DLD1 (cell line): ENCODE measurements around the gene EHD3.

Experiments
- in situ Hi-C: cut with HindIII; loops from 2 replicates; pipeline ENCODE4 v1.10.0; 2017; ENCODE audit warnings: low sequenced_read_pairs

The EHD3 gene

GRCh38 chr2:31233741-31234682 lies at the start of gene EHD3:
EHD3 (plus strand) TSS chr2:31234152; CDS start chr2:31234622, 470 bp downstream.
- in situ Hi-C loops, result no loop called here

- in situ Hi-C loops, result no loop called here
Observed at GRCh38 chr2:31187166-31187565, 46.8 kb upstream of the EHD3 start.

- in situ Hi-C loops, result no loop called here
Observed at GRCh38 chr2:31188131-31188530, 45.8 kb upstream of the EHD3 start.

- in situ Hi-C loops, result no loop called here
Observed at GRCh38 chr2:31189141-31189540, 44.8 kb upstream of the EHD3 start.

GRCh38 chr2:31190188-31190587 lies 43.8 kb upstream of the EHD3 start:
- in situ Hi-C loops, result no loop called here

GRCh38 chr2:31191931-31192330 lies 42.0 kb upstream of the EHD3 start:
- in situ Hi-C loops, result no loop called here

- in situ Hi-C loops, result no loop called here
Observed at GRCh38 chr2:31192396-31192795, 41.6 kb upstream of the EHD3 start.

GRCh38 chr2:31192851-31193392 lies 41.0 kb upstream of the EHD3 start:
- in situ Hi-C loops, result no loop called here

- in situ Hi-C loops, result no loop called here
Observed at GRCh38 chr2:31193806-31194205, 40.1 kb upstream of the EHD3 start.

- in situ Hi-C loops, result no loop called here
Observed at GRCh38 chr2:31196622-31197021, 37.3 kb upstream of the EHD3 start.

GRCh38 chr2:31197166-31197565 lies 36.8 kb upstream of the EHD3 start:
- in situ Hi-C loops, result no loop called here

GRCh38 chr2:31197669-31198068 lies 36.3 kb upstream of the EHD3 start:
- in situ Hi-C loops, result no loop called here

GRCh38 chr2:31199206-31199605 lies 34.7 kb upstream of the EHD3 start:
- in situ Hi-C loops, result no loop called here

GRCh38 chr2:31200972-31201371 lies 33.0 kb upstream of the EHD3 start:
- in situ Hi-C loops, result no loop called here

GRCh38 chr2:31202041-31202440 lies 31.9 kb upstream of the EHD3 start:
- in situ Hi-C loops, result no loop called here

GRCh38 chr2:31202833-31203232 lies 31.1 kb upstream of the EHD3 start:
- in situ Hi-C loops, result no loop called here

- in situ Hi-C loops, result no loop called here
Observed at GRCh38 chr2:31203916-31204315, 30.0 kb upstream of the EHD3 start.

- in situ Hi-C loops, result no loop called here
Observed at GRCh38 chr2:31204783-31205182, 29.2 kb upstream of the EHD3 start.

GRCh38 chr2:31205186-31205585 lies 28.8 kb upstream of the EHD3 start:
- in situ Hi-C loops, result no loop called here

GRCh38 chr2:31205613-31206012 lies 28.3 kb upstream of the EHD3 start:
- in situ Hi-C loops, result no loop called here

- in situ Hi-C loops, result no loop called here
Observed at GRCh38 chr2:31207790-31208189, 26.2 kb upstream of the EHD3 start.

- in situ Hi-C loops, result no loop called here
Observed at GRCh38 chr2:31208240-31208639, 25.7 kb upstream of the EHD3 start.
